Measurements from ENCODE around the gene ANK3. TPM values are rescaled to one million over a fixed set of nuclear protein-coding genes. Genes with fewer than 3 reads are reported as not detected.

Gene ANK3
- total RNA-seq, 6 experiments from 2014 or later, result 7.8 to 25.7 (median 16.6) TPM

DNA sequence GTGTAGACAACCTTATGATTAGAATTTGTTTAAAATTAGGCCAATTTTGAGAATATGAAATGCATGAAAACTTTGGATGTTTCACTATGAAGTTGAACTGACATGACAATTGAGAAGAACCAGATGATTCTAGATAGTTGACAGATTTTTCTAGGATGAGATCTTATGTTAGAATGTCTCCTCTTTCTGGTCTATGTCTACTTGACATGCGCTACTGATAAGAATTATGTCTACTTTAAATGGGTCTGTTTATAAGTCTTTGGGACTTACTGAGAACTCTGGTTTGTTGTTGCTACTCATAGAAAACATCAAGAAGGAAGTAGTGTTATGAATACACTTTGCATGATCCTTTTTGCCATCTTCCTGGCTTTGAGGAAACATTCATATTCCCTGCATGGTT is 255.1 kb downstream of the ANK3 start:
- WGBS (ENCODE audit: insufficient coverage, low coverage, low lambda C conversion rate, missing lambda C conversion rate), result 91% methylated on average over 1 of the region's 1 CpG
- intact Hi-C loops (cut with DNase I), result no loop called here
- H3K27ac ChIP-seq, result no peak overlapping the region
- H3K4me3 ChIP-seq, result no peak overlapping the region
- TF ChIP-seq POLR2A (IDR thresholded peaks at IDR 0.05), result no peak
- TF ChIP-seq, protein P1, sequence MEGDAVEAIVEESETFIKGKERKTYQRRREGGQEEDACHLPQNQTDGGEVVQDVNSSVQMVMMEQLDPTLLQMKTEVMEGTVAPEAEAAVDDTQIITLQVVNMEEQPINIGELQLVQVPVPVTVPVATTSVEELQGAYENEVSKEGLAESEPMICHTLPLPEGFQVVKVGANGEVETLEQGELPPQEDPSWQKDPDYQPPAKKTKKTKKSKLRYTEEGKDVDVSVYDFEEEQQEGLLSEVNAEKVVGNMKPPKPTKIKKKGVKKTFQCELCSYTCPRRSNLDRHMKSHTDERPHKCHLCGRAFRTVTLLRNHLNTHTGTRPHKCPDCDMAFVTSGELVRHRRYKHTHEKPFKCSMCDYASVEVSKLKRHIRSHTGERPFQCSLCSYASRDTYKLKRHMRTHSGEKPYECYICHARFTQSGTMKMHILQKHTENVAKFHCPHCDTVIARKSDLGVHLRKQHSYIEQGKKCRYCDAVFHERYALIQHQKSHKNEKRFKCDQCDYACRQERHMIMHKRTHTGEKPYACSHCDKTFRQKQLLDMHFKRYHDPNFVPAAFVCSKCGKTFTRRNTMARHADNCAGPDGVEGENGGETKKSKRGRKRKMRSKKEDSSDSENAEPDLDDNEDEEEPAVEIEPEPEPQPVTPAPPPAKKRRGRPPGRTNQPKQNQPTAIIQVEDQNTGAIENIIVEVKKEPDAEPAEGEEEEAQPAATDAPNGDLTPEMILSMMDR (IDR thresholded peaks at IDR 0.05), result no peak
- H3K27me3 ChIP-seq, result no peaks in the 10 kb centered on the region
- no peak for DNase-seq
- no peaks in the 10 kb centered on the region for H3K4me1 ChIP-seq
- ATAC-seq, result no peak
- no peaks in the 10 kb centered on the region for H3K9me3 ChIP-seq
- H3K36me3 ChIP-seq, result no peaks in the 10 kb centered on the region

DNA sequence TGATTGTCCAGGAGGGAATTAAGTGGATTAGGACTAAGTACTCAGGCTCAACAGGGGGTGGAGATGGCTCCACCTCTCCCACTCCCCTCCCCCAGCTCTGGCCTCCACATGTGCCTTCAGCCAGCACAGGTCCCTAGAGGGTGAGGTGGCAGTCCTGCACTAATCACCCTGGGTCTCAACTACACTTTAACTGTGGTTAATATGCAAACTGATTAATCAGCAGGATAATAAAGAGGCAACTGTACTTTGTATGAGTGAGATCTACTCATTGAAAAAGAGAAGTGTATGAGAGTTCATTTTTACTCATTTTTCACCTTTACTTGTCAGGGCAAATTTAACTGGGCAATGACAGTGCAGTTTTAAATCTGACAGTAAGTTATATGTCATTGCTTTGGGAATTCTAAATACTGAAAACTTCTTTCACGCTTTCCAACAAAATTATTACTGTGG is 259.5 kb downstream of the ANK3 start:
- H3K27me3 ChIP-seq, result no peaks in the 10 kb centered on the region
- no peak for DNase-seq
- WGBS (ENCODE audit: insufficient coverage, low coverage, low lambda C conversion rate, missing lambda C conversion rate), result 70% methylated on average over 1 of the region's 1 CpG
- peak in 1 of 4 donors; percentile 38 for ATAC-seq
- TF ChIP-seq, protein P1 (IDR thresholded peaks at IDR 0.05), result no peak
- TF ChIP-seq POLR2A (IDR thresholded peaks at IDR 0.05), result no peak
- H3K36me3 ChIP-seq, result no peaks in the 10 kb centered on the region
- H3K4me1 ChIP-seq, result no peaks in the 10 kb centered on the region
- H3K4me3 ChIP-seq, result no peak overlapping the region
- intact Hi-C loops (cut with DNase I), result no loop called here
- H3K27ac ChIP-seq, result no peak overlapping the region
- no peaks in the 10 kb centered on the region for H3K9me3 ChIP-seq

DNA sequence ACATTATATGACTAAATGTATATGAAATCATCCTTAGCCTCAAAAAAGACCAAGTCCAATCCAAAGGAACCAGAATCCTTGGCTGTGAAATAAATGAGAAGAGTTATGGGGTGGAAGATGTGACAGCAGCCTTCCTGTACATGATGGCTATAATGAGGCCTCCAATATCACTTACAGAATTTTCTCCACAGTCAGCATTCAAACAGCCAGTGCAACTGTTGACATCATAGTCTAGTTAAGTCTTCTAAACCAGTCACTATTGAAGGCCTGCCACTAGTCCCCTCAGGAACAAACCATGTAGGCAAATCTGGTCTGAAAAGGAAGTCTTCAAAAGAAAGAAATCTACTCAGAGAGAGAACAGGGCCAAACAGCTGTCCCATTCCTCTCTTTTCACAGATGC is 263.8 kb downstream of the ANK3 start:
- Histone ChIP-seq H3K9me3 (no peaks in the 10 kb centered on the region), H3K27me3 (no peaks in the 10 kb centered on the region), H3K4me1 (no peaks in the 10 kb centered on the region), H3K27ac (no peak overlapping the region), H3K36me3 (no peaks in the 10 kb centered on the region), H3K4me3 (no peak overlapping the region)
- ATAC-seq (no peak), DNase-seq (no peak)
- intact Hi-C loops (cut with DNase I), result no loop called here
- TF ChIP-seq, protein P1 (IDR thresholded peaks at IDR 0.05), result no peak
- no peak for TF ChIP-seq POLR2A (IDR thresholded peaks at IDR 0.05)

DNA sequence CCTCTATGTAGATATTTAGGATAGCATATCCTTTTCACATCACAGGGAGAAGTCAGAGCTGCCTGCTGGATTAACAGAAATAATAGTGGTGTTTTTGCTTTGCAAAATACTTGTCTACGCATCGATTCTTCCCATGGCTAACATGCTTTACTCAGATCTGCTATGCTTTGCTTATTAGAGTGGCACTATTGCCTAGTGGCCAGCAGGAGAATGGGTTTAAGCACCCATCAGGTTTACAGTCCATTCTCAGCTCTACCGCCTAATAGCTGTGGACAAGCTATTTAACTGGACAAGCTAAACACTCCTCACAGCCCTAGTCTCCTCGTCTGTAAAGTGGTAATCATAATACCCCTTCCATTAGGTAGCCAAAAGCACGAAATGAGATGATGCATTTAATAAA is 265.1 kb downstream of the ANK3 start:
- no peaks in the 10 kb centered on the region for H3K4me1 ChIP-seq
- no peaks in the 10 kb centered on the region for H3K27me3 ChIP-seq
- WGBS (ENCODE audit: insufficient coverage, low coverage, low lambda C conversion rate, missing lambda C conversion rate), result 76% methylated on average over 5 of the region's 5 CpGs
- H3K27ac ChIP-seq, result no peak overlapping the region
- ATAC-seq (no peak), DNase-seq (no peak)
- no peaks in the 10 kb centered on the region for H3K9me3 ChIP-seq
- H3K36me3 ChIP-seq, result no peaks in the 10 kb centered on the region
- TF ChIP-seq, protein P1 (IDR thresholded peaks at IDR 0.05), result no peak
- TF ChIP-seq POLR2A (IDR thresholded peaks at IDR 0.05), result no peak
- no peak overlapping the region for H3K4me3 ChIP-seq
- intact Hi-C loops (cut with DNase I), result no loop called here

DNA sequence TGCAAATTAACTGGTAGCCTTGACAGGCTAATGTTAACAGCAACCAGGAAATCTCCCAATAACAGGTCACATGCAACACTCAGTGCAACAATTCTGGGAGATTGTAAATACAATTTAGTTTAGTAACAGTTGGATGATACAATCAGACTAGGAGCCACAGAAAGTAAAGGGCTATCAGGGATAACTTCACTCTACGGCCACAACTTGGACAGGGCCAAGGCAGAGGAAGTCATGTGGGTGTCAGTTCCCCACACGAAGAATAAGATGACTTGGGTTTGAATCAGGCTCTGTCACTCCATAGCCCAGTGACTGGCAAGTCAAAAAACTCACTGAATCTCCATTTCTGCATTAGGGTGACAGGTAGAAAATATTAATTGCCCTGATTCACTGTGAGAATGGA is 266.0 kb downstream of the ANK3 start:
- no peaks in the 10 kb centered on the region for H3K4me1 ChIP-seq
- H3K9me3 ChIP-seq, result no peaks in the 10 kb centered on the region
- H3K4me3 ChIP-seq, result no peak overlapping the region
- ATAC-seq (no peak), DNase-seq (no peak)
- H3K36me3 ChIP-seq, result no peaks in the 10 kb centered on the region
- no peak for TF ChIP-seq POLR2A (IDR thresholded peaks at IDR 0.05)
- TF ChIP-seq, protein P1 (IDR thresholded peaks at IDR 0.05), result no peak
- intact Hi-C loops (cut with DNase I), result no loop called here
- no peaks in the 10 kb centered on the region for H3K27me3 ChIP-seq
- no peak overlapping the region for H3K27ac ChIP-seq
- 67% methylated on average over 2 of the region's 2 CpGs for WGBS (ENCODE audit: insufficient coverage, low coverage, low lambda C conversion rate, missing lambda C conversion rate)
